ENCODE data around the gene PRELP.
"Not testable (repeated sequence)": the region's sequence is repeated elsewhere in the genome, so short reads cannot be mapped to it uniquely, and the experiment has no call there.

The PRELP gene

GRCh38 chr1:203509135-203509534 lies 33.5 kb downstream of the PRELP start:
- DNase-seq, result no peak

GRCh38 chr1:203511513-203511912 lies 35.9 kb downstream of the PRELP start:
- DNase-seq, result no peak

DNA sequence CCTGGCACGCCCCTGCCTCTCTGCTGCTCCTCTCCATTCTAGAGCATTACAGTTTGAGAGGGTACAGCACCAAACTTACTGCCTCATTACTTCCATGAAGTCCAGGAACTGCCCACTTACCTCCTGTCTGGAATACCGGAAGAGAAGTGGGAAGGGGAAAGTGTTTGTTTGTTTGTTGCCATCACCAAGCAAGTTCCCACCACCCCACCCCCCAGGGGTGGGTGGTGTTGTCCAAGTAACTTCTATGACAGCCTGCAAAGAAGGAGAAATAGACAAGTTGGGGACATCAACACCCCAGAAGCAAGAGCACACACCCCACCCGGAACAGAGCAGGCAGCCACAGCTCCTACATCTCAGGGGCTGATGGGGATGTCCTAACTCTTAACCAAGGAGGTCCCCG lies 36.3 kb downstream of the PRELP start:
- DNase-seq, result no peak

DNA sequence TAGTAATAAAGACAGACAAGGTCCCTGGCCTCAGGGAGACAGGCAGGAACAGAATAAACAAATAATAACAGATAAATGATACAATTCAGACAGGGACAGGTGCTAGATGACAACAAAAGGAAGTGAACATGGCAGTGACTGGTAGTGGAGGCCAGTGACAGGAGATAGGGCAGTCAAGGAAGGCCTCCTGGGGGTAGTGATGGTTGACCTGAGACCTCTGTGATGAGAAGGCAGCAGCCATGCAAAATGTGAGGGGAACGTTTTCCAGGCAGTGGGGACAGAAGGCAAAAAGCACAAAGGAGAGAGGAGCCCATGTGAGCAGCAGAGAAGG lies 36.9 kb downstream of the PRELP start:
- no peak for DNase-seq

DNA sequence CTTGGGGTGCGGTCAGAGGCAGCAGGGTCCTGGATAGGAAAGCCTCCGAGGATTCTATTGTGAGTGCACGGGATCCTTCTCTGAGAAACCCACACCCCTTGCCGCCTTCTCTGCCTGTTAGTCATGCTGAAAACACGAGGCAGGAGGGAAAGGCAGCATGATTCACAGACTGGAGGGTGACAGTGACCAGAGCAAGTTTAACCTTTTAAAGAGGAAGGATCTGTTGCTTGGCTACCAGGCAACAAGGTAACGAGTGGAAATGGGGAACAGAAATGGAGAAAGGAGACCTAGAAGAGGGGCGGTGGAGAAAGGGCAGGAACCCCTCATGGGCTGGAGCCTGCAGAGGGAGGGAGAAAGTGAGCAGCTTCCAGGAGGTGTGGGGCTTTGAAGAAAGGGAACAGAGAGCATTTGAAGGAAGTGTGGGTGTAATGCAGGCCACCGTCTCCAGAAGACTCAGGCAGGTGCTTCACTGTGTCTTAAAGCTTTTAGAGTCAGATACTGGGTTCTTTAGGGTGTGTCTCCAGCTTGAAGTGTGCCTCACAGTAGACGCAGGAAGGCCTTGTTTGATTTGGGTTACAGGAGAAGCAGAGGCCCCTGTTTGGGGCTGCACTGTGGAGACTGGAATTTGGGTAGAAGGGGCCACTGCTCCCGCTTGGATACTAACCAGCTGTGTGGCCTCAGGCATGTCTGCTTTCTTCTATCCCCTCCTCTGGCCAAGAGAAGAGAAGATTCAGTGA lies 37.4 kb downstream of the PRELP start:
- peak; percentile 17 for DNase-seq

- no peak for DNase-seq
Observed at GRCh38 chr1:203513585-203514031, 38.0 kb downstream of the PRELP start.

GRCh38 chr1:203516184-203516583 lies 40.6 kb downstream of the PRELP start:
- DNase-seq, result no peak

- no peak for DNase-seq
Observed at GRCh38 chr1:203516906-203517305, 41.3 kb downstream of the PRELP start.

GRCh38 chr1:203517426-203518110 lies 42.0 kb downstream of the PRELP start:
- DNase-seq, result no peak

DNA sequence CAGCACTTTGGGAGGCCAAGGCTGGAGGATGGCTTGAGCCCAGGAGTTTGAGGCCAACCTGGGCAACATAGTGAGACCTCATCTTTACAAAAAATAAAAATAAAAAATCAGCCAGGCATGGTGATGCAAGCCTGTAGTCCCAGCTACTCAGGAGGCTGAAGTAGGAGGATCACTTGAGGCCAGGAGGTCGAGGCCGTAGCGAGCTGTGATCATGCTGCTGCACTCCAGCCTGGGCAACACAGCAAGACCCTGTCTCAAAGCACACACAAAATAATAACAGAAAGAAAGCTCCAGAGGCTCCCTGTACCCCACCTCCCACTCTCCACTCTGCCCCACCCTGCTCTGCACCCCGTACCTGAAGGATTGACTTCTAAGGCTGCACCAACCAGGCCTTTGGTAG lies 42.5 kb downstream of the PRELP start:
- DNase-seq, result not testable (repeated sequence)

DNA sequence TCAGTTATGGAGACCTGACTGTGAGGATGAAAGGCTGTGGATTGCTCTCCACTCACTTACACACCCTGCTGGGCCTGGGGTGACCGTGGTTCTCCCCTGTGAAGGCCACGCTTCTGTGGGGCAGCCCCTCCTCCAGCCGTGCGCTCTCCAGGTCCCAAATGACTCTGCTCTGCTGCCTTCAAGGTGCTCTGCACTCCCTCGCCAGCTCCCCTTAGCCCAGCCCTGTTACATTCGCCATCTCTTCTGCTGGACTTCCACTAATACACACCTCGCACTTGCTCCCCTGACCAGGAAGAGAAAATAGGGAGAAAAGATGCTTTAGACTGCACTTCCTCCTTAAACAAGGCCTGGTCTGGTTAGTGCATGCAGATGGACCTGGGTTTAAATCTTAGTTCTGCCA lies 42.9 kb downstream of the PRELP start:
- DNase-seq, result no peak

DNA sequence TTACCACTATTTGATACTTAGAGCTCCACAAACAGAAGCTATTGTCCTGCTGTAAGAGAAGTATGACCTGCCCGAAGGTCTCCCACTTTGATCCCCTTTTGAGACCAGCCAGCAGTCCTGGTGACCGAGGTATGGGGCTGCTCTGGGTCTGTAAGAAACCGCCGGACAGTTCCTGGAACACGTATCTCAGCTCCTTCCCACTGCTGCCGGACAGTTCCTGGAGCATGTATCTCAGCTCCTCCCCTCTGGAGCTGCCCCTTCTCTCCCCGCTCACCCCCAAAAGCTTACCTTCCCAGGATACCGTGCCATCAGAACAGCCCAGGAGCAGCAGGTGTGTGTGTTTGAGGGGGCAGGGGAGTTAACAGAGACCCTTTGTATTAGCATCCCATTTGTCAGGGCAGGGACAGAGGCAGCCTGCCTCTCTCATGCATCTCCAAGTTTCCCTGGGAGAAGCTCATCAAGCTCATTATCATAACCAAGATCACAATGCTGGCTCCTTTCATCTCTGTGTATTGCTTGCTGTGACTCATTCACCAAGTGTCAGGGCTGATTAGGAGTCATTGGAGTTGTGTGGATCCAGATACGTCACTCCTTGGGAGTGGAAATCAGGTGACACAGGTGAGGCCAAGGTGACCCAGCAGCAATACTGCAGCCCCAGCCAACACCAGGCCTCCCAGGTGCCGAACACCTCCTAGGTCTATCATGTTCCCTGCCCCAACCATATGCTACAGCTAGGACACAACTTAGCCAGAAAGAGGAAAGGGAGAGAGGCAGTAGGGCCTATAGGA lies 43.6 kb downstream of the PRELP start:
- DNase-seq, result no peak

DNA sequence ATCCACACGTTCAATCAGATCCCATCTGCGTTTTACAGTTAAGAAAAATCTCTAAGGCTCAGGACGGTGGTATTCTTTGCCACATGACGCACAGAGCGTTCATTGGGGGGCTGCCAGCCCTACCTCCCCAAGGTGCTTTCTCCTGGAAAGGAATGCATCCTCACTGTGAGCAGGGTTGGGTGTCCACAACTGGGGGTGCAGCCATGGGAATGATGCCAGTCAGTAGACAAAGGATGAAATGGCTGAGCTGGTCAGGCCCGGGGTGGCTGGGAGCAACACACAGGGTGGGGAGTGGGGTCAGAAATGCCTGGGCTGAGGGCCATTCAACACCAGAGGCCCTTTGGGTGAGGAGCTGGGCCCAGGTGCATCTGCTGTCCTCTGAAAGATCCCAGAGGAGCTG lies 44.3 kb downstream of the PRELP start:
- no peak for DNase-seq

DNA sequence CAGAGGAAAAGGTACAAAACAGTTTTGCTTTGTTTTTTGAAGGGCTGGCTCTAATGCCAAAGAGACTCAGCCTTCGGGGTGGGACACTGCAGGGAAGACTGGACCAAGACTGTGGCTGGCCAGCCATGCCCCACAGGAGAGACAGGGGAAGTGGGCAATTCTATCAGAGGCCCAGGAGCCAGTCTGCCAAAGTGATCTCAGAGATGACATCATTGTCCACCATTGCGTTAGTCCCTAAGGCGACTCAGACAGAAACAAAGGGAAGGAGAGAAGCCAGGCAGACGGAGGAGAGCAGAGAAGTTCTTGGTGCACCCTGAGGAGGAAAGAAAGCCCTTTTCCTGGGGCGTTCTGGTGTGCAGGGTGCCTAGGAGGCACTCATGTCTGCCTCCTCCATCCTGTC lies 44.7 kb downstream of the PRELP start:
- DNase-seq, result no peak

- DNase-seq, result no peak
Observed at GRCh38 chr1:203521074-203521794, 45.6 kb downstream of the PRELP start.

- DNase-seq, result no peak
Observed at GRCh38 chr1:203521812-203522211, 46.2 kb downstream of the PRELP start.

- DNase-seq, result no peak
Observed at GRCh38 chr1:203522237-203522636, 46.6 kb downstream of the PRELP start.

DNA sequence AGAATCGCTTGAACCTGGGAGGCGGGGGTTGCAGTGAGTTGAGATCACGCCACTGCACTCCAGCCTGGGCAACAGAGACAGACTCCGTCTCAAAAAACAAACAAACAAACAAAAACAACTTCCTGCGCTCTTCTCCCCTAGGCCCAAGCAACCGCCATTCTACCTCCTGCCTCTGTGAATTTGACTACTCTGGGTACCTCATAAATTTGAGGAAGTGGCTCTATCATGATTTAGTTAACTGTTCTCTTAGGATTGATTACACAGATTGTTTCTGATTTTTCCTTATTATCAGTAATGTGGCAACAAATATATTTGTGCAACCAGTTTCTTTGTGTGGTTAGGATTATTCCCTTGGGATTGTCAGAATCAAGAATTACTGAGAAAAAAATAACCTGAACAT lies 48.1 kb downstream of the PRELP start:
- DNase-seq, result no peak

DNA sequence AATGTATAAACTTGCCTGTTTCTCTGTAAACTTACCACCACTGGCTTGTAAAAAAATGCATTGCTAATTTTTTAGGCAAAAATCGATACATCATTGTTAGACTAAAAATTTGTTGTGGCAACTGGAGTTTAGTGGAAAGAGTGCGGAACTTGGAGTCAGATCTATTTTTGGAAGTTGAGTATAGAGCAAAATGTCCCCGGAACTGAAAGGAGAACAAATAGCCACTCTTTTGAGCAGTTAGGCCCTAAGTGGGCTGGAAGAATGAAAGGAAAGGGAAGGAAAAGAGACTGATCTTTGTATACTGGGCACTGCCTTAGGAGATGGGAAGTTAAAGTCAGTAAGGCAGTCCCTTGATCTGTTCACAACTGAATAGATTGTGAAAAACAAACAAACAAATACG lies 48.5 kb downstream of the PRELP start:
- no peak for DNase-seq

DNA sequence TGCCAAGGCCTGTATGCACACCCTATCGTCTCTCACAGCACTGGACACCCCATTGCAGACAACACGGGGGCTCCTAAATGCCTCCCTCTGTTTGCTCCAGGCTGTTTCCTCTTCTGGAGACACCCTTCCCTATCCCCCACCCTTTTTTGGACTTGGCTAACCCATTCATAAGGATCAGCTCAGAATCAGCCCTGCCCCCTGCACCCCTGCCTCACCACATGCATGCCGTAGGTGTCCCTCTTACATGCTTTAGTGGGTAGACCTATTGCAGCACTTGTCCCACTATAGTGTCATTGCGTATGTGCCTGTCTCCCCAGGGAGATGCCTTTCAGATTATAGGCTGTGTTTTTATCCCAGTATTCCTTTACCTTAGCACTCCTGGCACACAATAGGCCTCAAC lies 49.2 kb downstream of the PRELP start:
- no peak for DNase-seq

DNA sequence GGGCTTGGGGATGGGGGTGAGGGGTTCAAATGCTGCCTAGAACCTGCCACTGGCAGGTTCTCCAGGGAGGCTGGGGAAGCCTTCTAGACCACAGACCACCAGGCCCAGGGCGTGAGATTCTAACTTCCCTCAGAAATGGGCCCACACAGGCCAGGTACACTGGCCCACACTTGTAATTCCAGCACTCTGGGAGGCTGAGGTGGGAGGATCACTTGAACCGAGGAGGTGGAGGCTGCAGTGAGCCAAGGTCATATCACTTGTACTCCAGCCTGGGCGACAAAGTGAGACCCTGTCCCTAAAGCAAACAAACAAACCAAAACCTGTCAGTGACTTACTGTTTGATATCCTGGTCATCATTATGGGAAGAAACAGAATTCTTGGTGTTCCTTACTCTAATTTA lies 50.1 kb downstream of the PRELP start:
- DNase-seq, result no peak

- no peak for DNase-seq
Observed at GRCh38 chr1:203526130-203526529, 50.5 kb downstream of the PRELP start.

DNA sequence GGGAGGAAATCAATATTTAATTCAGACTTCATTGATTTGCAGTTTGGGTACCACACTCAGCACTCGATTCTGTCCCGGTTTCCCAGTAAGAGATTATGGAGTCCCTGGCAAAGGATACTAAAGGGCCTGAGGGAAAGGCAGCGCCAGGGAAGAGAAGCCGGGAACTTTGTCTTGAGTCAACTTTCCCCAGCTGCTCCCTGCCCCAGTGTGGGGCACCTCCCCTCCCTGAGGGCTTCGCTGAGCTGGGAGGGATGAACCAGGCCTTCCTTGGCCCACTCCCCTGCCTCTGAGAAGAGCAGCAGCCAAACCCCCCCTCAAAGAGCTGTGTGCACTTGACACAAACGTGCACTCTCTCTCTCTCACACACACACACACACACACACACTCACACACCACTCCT lies 51.0 kb downstream of the PRELP start:
- no peak for DNase-seq

Measured in NK-92 treated with Interleukin-12 subunit alpha and Interleukin-12 subunit beta, amount 100 ng/mL, for 24 hours (cell line).